ENCODE measurements around the gene SCG5. TPM values are rescaled to one million over a fixed set of nuclear protein-coding genes. Genes with fewer than 3 reads are reported as not detected.
A peak's percentile ranks its signal among the peaks of the same experiment; 100 is the strongest.

SCG5 gene
- total RNA-seq, 1 experiment from 2014 or later: 23.9 TPM

DNA sequence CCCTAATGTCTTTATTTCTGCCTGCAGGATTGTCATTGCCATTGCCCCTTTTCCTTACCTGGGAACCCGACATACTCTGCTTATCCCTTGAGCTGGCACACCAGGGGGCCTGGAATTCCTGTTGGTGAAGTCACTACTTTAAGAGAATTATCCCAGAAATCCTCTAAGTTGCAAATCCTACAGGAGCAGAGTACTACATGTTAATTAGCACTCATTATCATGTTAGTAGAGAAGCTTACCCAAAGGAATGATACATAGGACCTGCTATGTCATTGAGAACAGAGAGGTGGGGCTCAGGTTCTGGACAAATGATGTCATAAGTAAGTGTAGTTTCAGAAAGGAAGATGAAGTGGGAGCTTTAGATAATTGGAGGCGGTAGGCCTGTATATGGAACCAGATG, 27.4 kb downstream of the SCG5 start:
- H3K27ac ChIP-seq (ENCODE audit: insufficient read length, low read depth, low read length): no peak overlapping the region
- TF ChIP-seq, protein P1, sequence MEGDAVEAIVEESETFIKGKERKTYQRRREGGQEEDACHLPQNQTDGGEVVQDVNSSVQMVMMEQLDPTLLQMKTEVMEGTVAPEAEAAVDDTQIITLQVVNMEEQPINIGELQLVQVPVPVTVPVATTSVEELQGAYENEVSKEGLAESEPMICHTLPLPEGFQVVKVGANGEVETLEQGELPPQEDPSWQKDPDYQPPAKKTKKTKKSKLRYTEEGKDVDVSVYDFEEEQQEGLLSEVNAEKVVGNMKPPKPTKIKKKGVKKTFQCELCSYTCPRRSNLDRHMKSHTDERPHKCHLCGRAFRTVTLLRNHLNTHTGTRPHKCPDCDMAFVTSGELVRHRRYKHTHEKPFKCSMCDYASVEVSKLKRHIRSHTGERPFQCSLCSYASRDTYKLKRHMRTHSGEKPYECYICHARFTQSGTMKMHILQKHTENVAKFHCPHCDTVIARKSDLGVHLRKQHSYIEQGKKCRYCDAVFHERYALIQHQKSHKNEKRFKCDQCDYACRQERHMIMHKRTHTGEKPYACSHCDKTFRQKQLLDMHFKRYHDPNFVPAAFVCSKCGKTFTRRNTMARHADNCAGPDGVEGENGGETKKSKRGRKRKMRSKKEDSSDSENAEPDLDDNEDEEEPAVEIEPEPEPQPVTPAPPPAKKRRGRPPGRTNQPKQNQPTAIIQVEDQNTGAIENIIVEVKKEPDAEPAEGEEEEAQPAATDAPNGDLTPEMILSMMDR (conservative IDR thresholded peaks at IDR 0.05): no peak
- no peak overlapping the region for H4K91ac ChIP-seq (ENCODE audit: insufficient read length, low read depth, low read length)
- no peaks in the 10 kb centered on the region for H3K9me3 ChIP-seq (ENCODE audit: control insufficient read depth, low read depth, low read length)
- H3K79me2 ChIP-seq (ENCODE audit: insufficient read depth, low read length): no peaks in the 10 kb centered on the region
- H3K9me3 Mint-ChIP-seq: no peaks in the 10 kb centered on the region
- H2BK12ac ChIP-seq (ENCODE audit: insufficient read length, low read depth, low read length): no peak overlapping the region
- H2BK15ac ChIP-seq (ENCODE audit: low read depth, low read length): no peak overlapping the region
- DNase-seq: peak; percentile 77
- no peaks in the 10 kb centered on the region for H3K36me3 Mint-ChIP-seq (ENCODE audit: insufficient read depth in 1 of 3, low read depth in 3 of 3)
- H2BK20ac ChIP-seq (ENCODE audit: low read depth, low read length, poor library complexity, severe bottlenecking): no peak overlapping the region
- H3K79me1 ChIP-seq (ENCODE audit: insufficient read depth, low read depth, low read length, poor library complexity, severe bottlenecking): no peaks in the 10 kb centered on the region
- no peak overlapping the region for H4K5ac ChIP-seq (ENCODE audit: insufficient read length, low read depth, low read length)
- no peak overlapping the region for H3K4me2 ChIP-seq (ENCODE audit: insufficient read depth, insufficient read length, low read length)
- no peaks in the 10 kb centered on the region for H3K23me2 ChIP-seq (ENCODE audit: insufficient read length, low read depth, low read length, poor library complexity, severe bottlenecking)
- H3K18ac ChIP-seq (ENCODE audit: insufficient read length, low read depth, low read length): no peak overlapping the region
- H3K4me1 ChIP-seq (ENCODE audit: insufficient read depth, low read length): peaks cover 9% of the 10 kb centered on the region
- no peak overlapping the region for H3K4me3 Mint-ChIP-seq
- H3K23ac ChIP-seq (ENCODE audit: insufficient read length, low read depth, low read length): no peak overlapping the region
- H4K8ac ChIP-seq (replicated peaks; ENCODE audit: insufficient read length, low read depth, low read length): no peak overlapping the region
- no peak overlapping the region for H3K56ac ChIP-seq (ENCODE audit: insufficient read length, low read depth, low read length)
- H3K9ac ChIP-seq (ENCODE audit: extremely low read depth, insufficient read length, low read length): no peak overlapping the region
- WGBS (ENCODE audit: extremely low coverage, insufficient read length, low lambda C conversion rate): no CpG with 5 or more reads among the region's 2 CpGs
- no peaks in the 10 kb centered on the region for H4K20me1 ChIP-seq (ENCODE audit: control insufficient read depth, insufficient read depth, insufficient read length)
- H2BK120ac ChIP-seq (ENCODE audit: low read depth, low read length, poor library complexity, severe bottlenecking): no peak overlapping the region
- peaks cover 49 to 51% of the 10 kb centered on the region in 2 experiments for H3K4me1 Mint-ChIP-seq
- H3K4ac ChIP-seq (ENCODE audit: low read depth, low read length): no peak overlapping the region
- H2AK5ac ChIP-seq (ENCODE audit: insufficient read length, low read length): no peak overlapping the region
- H3K27me3 ChIP-seq (ENCODE audit: insufficient read depth, low read length): no peaks in the 10 kb centered on the region
- H2BK5ac ChIP-seq (ENCODE audit: insufficient read length, low read length): no peak overlapping the region
- no peak overlapping the region for H3K14ac ChIP-seq (ENCODE audit: insufficient read depth, low read length)
- no peak overlapping the region for H3T11ph ChIP-seq (ENCODE audit: low read length)
- no peak overlapping the region for H2AFZ ChIP-seq (ENCODE audit: low read length)
- H3K27me3 Mint-ChIP-seq (ENCODE audit: low read depth): no peaks in the 10 kb centered on the region; the same call in none of the 2 replicates
- H3K27ac Mint-ChIP-seq: peak overlapping the region in 2 of 3 experiments; percentile 67 to 86; a peak in 6 of 7 replicates

All from H9 (cell line).